Liver (tissue), 3 donors: Measurements from ENCODE around the gene ZNF414.

Experiments
- ATF3 ChIP-seq: IDR thresholded peaks from 2 replicates; pipeline ENCODE4 v1.6.1; 2016; ENCODE audit warnings: antibody characterized with exemption
- CTCF ChIP-seq: fragments of 150-350 bp; IDR thresholded peaks from 2 replicates; pipeline ENCODE4 v1.5.1; 2017; ENCODE audit warnings: improper control_type of control experiment, low read depth, low read length; ENCODE audit not compliant: missing input control
- EGR1 ChIP-seq, 2 donors: IDR thresholded peaks; 2 replicates each; pipeline ENCODE4 v1.6.1; 2016 to 2018; ENCODE audit warnings: antibody characterized with exemption in 2 of 2, low read depth in 2 of 2
- FOXA1 ChIP-seq: IDR thresholded peaks from 2 replicates; pipeline ENCODE4 v1.6.1; 2016; ENCODE audit warnings: antibody characterized with exemption
- GABPA ChIP-seq, 2 donors: IDR thresholded peaks in 1 of 2; conservative IDR thresholded peaks in 1 of 2; 2 replicates each; pipeline ENCODE4 v1.6.1; 2016; ENCODE audit warnings: antibody characterized with exemption in 2 of 2, mild to moderate bottlenecking in 1 of 2, moderate library complexity in 1 of 2
- HNF4A ChIP-seq, 2 donors: conservative IDR thresholded peaks; 2 replicates each; pipeline ENCODE4 v1.6.1; 2016; ENCODE audit warnings: antibody characterized with exemption in 2 of 2, mild to moderate bottlenecking in 2 of 2
- HNF4G ChIP-seq: IDR thresholded peaks from 2 replicates; pipeline ENCODE4 v1.6.1; 2016; ENCODE audit warnings: antibody characterized with exemption
- JUND ChIP-seq, 2 donors: IDR thresholded peaks; 2 replicates each; pipeline ENCODE4 v1.6.1; 2016; ENCODE audit warnings: antibody characterized with exemption in 2 of 2
- MAX ChIP-seq: IDR thresholded peaks from 2 replicates; pipeline ENCODE4 v1.6.1; 2016; ENCODE audit warnings: antibody characterized with exemption
- RAD21 ChIP-seq, 2 donors: IDR thresholded peaks; 2 replicates each; pipeline ENCODE4 v1.6.1; 2016; ENCODE audit warnings: antibody characterized with exemption in 2 of 2, mild to moderate bottlenecking in 2 of 2
- SP1 ChIP-seq: IDR thresholded peaks from 2 replicates; pipeline ENCODE4 v1.6.1; 2018; ENCODE audit warnings: antibody characterized with exemption, mild to moderate bottlenecking
- YY1 ChIP-seq: IDR thresholded peaks from 2 replicates; pipeline ENCODE4 v1.6.1; 2016; ENCODE audit warnings: antibody characterized with exemption, mild to moderate bottlenecking
- donor health status: healthy.
- donor health status: healthy.

- no peak for TF ChIP-seq RAD21 (IDR thresholded peaks at IDR 0.05)
- TF ChIP-seq CTCF, result no peak
- TF ChIP-seq YY1, result no peak
- no peak for TF ChIP-seq MAX
- no peak for TF ChIP-seq HNF4G
- no peak for TF ChIP-seq JUND (IDR thresholded peaks at IDR 0.05)
- TF ChIP-seq SP1, result no peak
- TF ChIP-seq EGR1 (IDR thresholded peaks at IDR 0.05; ENCODE audit: low read depth in 2 of 2), result no peak
- no peak for TF ChIP-seq FOXA1
- no peak for TF ChIP-seq GABPA (IDR thresholded peaks at IDR 0.05 in 1 of 2, conservative IDR thresholded peaks at IDR 0.05 in 1 of 2)
- no peak for TF ChIP-seq ATF3
- TF ChIP-seq HNF4A (conservative IDR thresholded peaks at IDR 0.05), result no peak
Observed at GRCh38 chr19:8501516-8501915, 12.5 kb downstream of the ZNF414 start.
